HCT116 (cell line): ENCODE results near the gene ITPR2. TPM values are rescaled to one million over a fixed set of nuclear protein-coding genes. Genes with fewer than 3 reads are reported as not detected.

Source experiments
- ATAC-seq: fragments of 200-7000 bp; cut with Tn5 transposase; 2 replicates; pipeline ENCODE4 v1.9.1; 2020; ENCODE audit warnings: mild to moderate bottlenecking, moderate library complexity
- BruUV-seq: library from RNA; stranded (reverse); fragments of 400-500 nt; replicated peaks from 2 replicates; lab custom pipeline; 2021; lab: Mats Ljungman, UMichigan
- CTCF ChIA-PET: fragments of 300-600 bp; sonication (Branson Sonifier 250); formaldehyde crosslinking; loops from one replicate; lab custom pipeline; 2021; ENCODE audit warnings: antibody characterized with exemption; lab: Charles Lee
- POLR2A ChIA-PET: fragments of 300-600, 350-600 bp; sonication (Branson Sonifier 250); formaldehyde crosslinking; loops from one replicate; lab custom pipeline; 2021; ENCODE audit warnings: antibody characterized with exemption; lab: Charles Lee
- RAD21 ChIA-PET, 2 experiments: fragments of 300-600 bp; sonication (Branson Sonifier 250); formaldehyde crosslinking; loops; one replicate each; lab custom pipeline; 2023; ENCODE audit warnings: low total read pairs in 2 of 2; ENCODE audit not compliant: uncharacterized antibody in 2 of 2, unreplicated experiment in 2 of 2, low non-redundant PET in 1 of 2; lab: Charles Lee
- DNase-seq: peaks from one replicate; pipeline ENCODE4 v3.0.0-alpha.2; 2010; ENCODE audit warnings: low read depth, low spot score
- H2AFZ ChIP-seq: fragments of 200-600 bp; shearing (Covaris generic), sonication (generic); 2 replicates; pipeline ENCODE4 v1.6.1; 2017; ENCODE audit warnings: low read depth, mixed run types, mixed read lengths, antibody characterized with exemption, low read length; ENCODE audit not compliant: poor library complexity, severe bottlenecking
- H3K27ac ChIP-seq: 2 replicates; pipeline ENCODE4 v1.5.1; 2012; ENCODE audit warnings: low read depth, low read length
- H3K27me3 ChIP-seq: fragments of 200-600 bp; sonication (generic); 2 replicates; pipeline ENCODE4 v1.6.1; 2016; ENCODE audit warnings: mixed run types, low read length, mixed read lengths; ENCODE audit not compliant: insufficient read depth
- H3K36me3 ChIP-seq, 2 experiments: fragments of 200-500 bp in 1 of 2; fragments of 200-600 bp in 1 of 2; sonication (Bioruptor generic) in 1 of 2; sonication (generic) in 1 of 2; 2 replicates each; pipeline versions ENCODE4 v1.5.1 to v1.6.1; 2014 to 2016; ENCODE audit warnings: low read length in 2 of 2, inconsistent platforms in 1 of 2, mixed read lengths in 1 of 2, mixed run types in 1 of 2; ENCODE audit not compliant: insufficient read depth in 2 of 2, control insufficient read depth in 1 of 2
- H3K4me1 ChIP-seq, 2 experiments: fragments of 200-600 bp in 1 of 2; sonication (generic) in 1 of 2; 2 replicates each; pipeline versions ENCODE4 v1.5.1 to v1.6.1; 2012 to 2017; ENCODE audit warnings: low read length in 2 of 2, inconsistent platforms in 1 of 2, mild to moderate bottlenecking in 1 of 2, mixed read lengths in 1 of 2, mixed run types in 1 of 2, moderate library complexity in 1 of 2; ENCODE audit not compliant: insufficient read depth in 2 of 2, control insufficient read depth in 1 of 2
- H3K4me2 ChIP-seq: fragments of 200-600 bp; sonication (generic); 2 replicates; pipeline ENCODE4 v1.6.1; 2017; ENCODE audit warnings: mixed run types, low read length, mixed read lengths
- H3K4me3 ChIP-seq, 2 experiments: fragments of 200-600 bp in 1 of 2; sonication (generic) in 1 of 2; replicated peaks in 1 of 2; 2 replicates each; pipeline ENCODE4 v1.5.1; 2011 to 2016; ENCODE audit warnings: low read length in 2 of 2, control low read depth in 1 of 2, low read depth in 1 of 2, mild to moderate bottlenecking in 1 of 2, mixed read lengths in 1 of 2, mixed run types in 1 of 2
- H3K79me2 ChIP-seq: fragments of 200-600 bp; sonication (generic); 2 replicates; pipeline ENCODE4 v1.6.1; 2017; ENCODE audit warnings: mild to moderate bottlenecking, mixed run types, low read length, moderate library complexity, mixed read lengths; ENCODE audit not compliant: insufficient read depth
- H3K9ac ChIP-seq: fragments of 200-600 bp; sonication (generic); 2 replicates; pipeline ENCODE4 v1.6.1; 2016; ENCODE audit warnings: low read length, mixed read lengths
- H3K9me2 ChIP-seq: fragments of 200-600 bp; sonication (generic), shearing (Covaris generic); 2 replicates; pipeline ENCODE4 v1.6.1; 2017; ENCODE audit warnings: mixed run types, mild to moderate bottlenecking, moderate library complexity; ENCODE audit not compliant: insufficient read depth
- H3K9me3 ChIP-seq, 2 experiments: fragments of 200-500 bp in 1 of 2; fragments of 200-600 bp in 1 of 2; sonication (Bioruptor generic) in 1 of 2; sonication (generic) in 1 of 2; 2 replicates each; pipeline ENCODE4 v1.6.1; 2014 to 2017; ENCODE audit warnings: low read length in 2 of 2, mixed read lengths in 2 of 2, inconsistent platforms in 1 of 2, low read depth in 1 of 2, mild to moderate bottlenecking in 1 of 2, mixed run types in 1 of 2, moderate library complexity in 1 of 2; ENCODE audit not compliant: control insufficient read depth in 1 of 2, insufficient read depth in 1 of 2
- H4K20me1 ChIP-seq: fragments of 200-600 bp; sonication (generic), shearing (Covaris generic); 2 replicates; pipeline ENCODE4 v1.6.1; 2017; ENCODE audit warnings: mixed run types, mild to moderate bottlenecking, moderate library complexity; ENCODE audit not compliant: insufficient read depth
- EGR1 ChIP-seq: IDR thresholded peaks from 2 replicates; pipeline ENCODE4 v1.6.1; 2012; ENCODE audit warnings: low read depth
- ELF1 ChIP-seq: IDR thresholded peaks from 2 replicates; pipeline ENCODE4 v1.6.1; 2012; ENCODE audit warnings: low read depth, borderline replicate concordance
- EZH2 ChIP-seq: fragments of 200-600 bp; sonication (generic); IDR thresholded peaks from 2 replicates; pipeline ENCODE4 v1.6.1; 2017; ENCODE audit warnings: antibody characterized with exemption, mixed run types
- EZH2phosphoT487 ChIP-seq: fragments of 200-600 bp; IDR thresholded peaks from 2 replicates; pipeline ENCODE4 v1.6.1; 2018; ENCODE audit warnings: antibody characterized with exemption, borderline replicate concordance
- JUND ChIP-seq: IDR thresholded peaks from 2 replicates; pipeline ENCODE4 v1.6.1; 2012
- MAX ChIP-seq: IDR thresholded peaks from 2 replicates; pipeline ENCODE4 v1.6.1; 2012
- POLR2A ChIP-seq: IDR thresholded peaks from 2 replicates; pipeline ENCODE4 v1.7.0; 2011; ENCODE audit warnings: borderline replicate concordance; ENCODE audit not compliant: insufficient read depth, insufficient read length; ENCODE audit errors: extremely low read depth
- SRF ChIP-seq: IDR thresholded peaks from 2 replicates; pipeline ENCODE4 v1.6.1; 2012; ENCODE audit warnings: low read depth
- TCF7L2 ChIP-seq: IDR thresholded peaks from 2 replicates; pipeline ENCODE4 v1.7.0; 2011; ENCODE audit warnings: borderline replicate concordance, inconsistent platforms; ENCODE audit not compliant: insufficient read depth, insufficient read length; ENCODE audit errors: extremely low read depth
- YY1 ChIP-seq: IDR thresholded peaks from 2 replicates; pipeline ENCODE4 v1.6.1; 2011; ENCODE audit warnings: low read length, low read depth, moderate library complexity, mild to moderate bottlenecking; ENCODE audit not compliant: insufficient replicate concordance; ENCODE audit errors: extremely low read depth
- ZFX ChIP-seq: fragments of 450-650 bp; IDR thresholded peaks from 2 replicates; pipeline ENCODE4 v1.6.1; 2017
- intact Hi-C: fragments of 100-400 bp; cut with micrococcal nuclease; formaldehyde crosslinking; loops from 2 replicates; pipeline ENCODE4 v1.10.0; 2022
- total RNA-seq: library from RNA; stranded (reverse); gene quantifications from one replicate; pipeline ENCODE4 v1.2.1, GENCODE V29; 2021; ENCODE audit not compliant: unreplicated experiment
- TF ChIP-seq, protein P1 (sequence below): IDR thresholded peaks from 2 replicates; pipeline ENCODE4 v1.6.1; 2011; ENCODE audit warnings: mild to moderate bottlenecking, low read length, moderate library complexity; ENCODE audit not compliant: insufficient replicate concordance; ENCODE audit errors: extremely low read depth

Gene ITPR2
- total RNA-seq, 1 experiment from 2014 or later = 6.5 TPM

- no peak for TF ChIP-seq EGR1
- TF ChIP-seq SRF = no peak
- no peak for TF ChIP-seq YY1
Observed at GRCh38 chr12:26293612-26294011, 539.4 kb downstream of the ITPR2 start (continued).

DNA sequence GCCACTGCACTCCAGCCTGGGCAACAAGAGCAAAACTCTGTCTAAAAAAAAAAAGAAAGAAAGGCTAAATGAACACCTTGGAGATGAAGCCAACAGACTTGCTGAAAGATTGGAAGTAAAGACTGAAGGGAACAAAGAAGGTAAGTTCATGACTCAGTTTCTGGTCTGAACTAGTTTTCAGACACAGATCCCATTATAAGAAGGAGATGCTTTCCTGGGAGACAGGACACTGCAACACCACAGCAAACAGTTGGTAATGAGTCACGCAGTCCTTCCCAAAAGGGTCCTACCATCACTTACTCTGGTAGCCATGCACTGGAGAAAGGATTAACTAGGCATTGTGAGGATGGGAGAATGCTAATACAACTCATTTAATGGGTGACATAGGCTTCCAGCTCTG lies 540.4 kb downstream of the ITPR2 start:
- Histone ChIP-seq H3K4me1 (peaks cover 0 to 4% of the 10 kb centered on the region in 2 experiments; a peak in 1 of 4 replicates), H3K4me2 (no peak overlapping the region), H3K79me2 (no peaks in the 10 kb centered on the region), H4K20me1 (no peaks in the 10 kb centered on the region), H3K4me3 (no peak overlapping the region), H2AFZ (no peak overlapping the region), H3K9me3 (no peaks in the 10 kb centered on the region), H3K9me2 (no peaks in the 10 kb centered on the region; the same call in 1 of the 2 replicates), H3K27ac (no peak overlapping the region), H3K36me3 (no peaks in the 10 kb centered on the region), H3K27me3 (no peaks in the 10 kb centered on the region), H3K9ac (no peak overlapping the region)
- no peak for DNase-seq
- ATAC-seq = no peak
- BruUV-seq = no TSS peak
- ChIA-PET RAD21 (no interaction called here), CTCF (no interaction called here), POLR2A (no interaction called here)
- TF ChIP-seq, protein P1, sequence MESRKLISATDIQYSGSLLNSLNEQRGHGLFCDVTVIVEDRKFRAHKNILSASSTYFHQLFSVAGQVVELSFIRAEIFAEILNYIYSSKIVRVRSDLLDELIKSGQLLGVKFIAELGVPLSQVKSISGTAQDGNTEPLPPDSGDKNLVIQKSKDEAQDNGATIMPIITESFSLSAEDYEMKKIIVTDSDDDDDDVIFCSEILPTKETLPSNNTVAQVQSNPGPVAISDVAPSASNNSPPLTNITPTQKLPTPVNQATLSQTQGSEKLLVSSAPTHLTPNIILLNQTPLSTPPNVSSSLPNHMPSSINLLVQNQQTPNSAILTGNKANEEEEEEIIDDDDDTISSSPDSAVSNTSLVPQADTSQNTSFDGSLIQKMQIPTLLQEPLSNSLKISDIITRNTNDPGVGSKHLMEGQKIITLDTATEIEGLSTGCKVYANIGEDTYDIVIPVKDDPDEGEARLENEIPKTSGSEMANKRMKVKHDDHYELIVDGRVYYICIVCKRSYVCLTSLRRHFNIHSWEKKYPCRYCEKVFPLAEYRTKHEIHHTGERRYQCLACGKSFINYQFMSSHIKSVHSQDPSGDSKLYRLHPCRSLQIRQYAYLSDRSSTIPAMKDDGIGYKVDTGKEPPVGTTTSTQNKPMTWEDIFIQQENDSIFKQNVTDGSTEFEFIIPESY = no peak
- TF ChIP-seq MAX = no peak
- TF ChIP-seq JUND = no peak
- TF ChIP-seq EGR1 = no peak
- no peak for TF ChIP-seq EZH2
- TF ChIP-seq POLR2A = no peak
- TF ChIP-seq TCF7L2 = no peak
- TF ChIP-seq ELF1 = no peak
- TF ChIP-seq EZH2phosphoT487 = no peak
- TF ChIP-seq ZFX = no peak
- intact Hi-C loops = no loop called here
